Activated CD4-positive, alpha-beta T cell treated with anti-CD3 and anti-CD28 coated beads, Interleukin-2, amount 50 U/mL, for 1 hour (primary cell): ENCODE measurements around the gene SNAPIN.

Experiments used
- DNase-seq: peaks from one replicate; pipeline ENCODE4 v3.0.0-alpha.2; 2020

SNAPIN gene, protein sequence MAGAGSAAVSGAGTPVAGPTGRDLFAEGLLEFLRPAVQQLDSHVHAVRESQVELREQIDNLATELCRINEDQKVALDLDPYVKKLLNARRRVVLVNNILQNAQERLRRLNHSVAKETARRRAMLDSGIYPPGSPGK

GRCh38 chr1:153658400-153659174, at the start of gene SNAPIN:
Gene SNAPIN, plus strand, starts transcription at chr1:153658703. Its CDS starts 41 bp downstream, at chr1:153658744.
- DNase-seq: peak; percentile 87

DNA sequence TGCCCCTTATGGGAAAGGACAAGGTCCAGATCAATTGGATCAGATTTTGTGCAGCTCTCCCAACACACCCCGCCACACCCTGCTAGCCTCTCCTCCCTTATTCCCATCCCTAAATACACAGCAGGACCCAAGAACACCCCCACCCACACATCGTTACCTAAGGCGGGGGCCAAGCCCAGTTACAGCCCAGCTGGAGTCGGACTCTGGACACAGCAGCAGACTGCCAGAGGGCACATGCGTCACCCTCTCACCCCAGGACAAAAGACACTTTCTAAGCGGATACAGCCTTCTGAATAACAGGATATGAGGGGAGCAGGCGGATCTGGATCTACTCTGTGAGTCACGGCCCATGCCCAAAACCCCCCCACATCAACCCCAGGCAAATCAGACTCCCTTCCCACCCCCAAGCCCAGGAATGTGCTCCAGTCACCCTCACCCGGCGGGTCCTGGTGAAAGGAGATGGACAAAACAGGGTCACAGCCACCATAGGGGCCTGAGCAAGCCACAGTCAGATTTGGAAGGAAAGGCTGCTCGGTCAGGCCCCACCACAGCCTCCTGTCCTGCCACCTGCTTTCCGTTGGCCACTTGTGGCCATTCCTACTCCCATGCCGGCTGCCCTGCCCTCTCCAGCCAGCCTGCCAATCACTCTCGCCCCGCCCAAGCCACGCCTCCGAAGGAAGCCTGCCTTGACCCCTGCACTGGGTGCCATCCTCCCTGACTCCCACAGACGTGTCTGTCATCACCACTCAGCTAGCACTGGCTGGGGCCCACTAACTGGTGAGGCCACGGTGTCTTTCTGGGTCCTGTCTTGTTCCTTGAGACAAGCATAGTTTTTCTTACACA, 49.5 kb upstream of the SNAPIN start:
- DNase-seq: peak; percentile 13

DNA sequence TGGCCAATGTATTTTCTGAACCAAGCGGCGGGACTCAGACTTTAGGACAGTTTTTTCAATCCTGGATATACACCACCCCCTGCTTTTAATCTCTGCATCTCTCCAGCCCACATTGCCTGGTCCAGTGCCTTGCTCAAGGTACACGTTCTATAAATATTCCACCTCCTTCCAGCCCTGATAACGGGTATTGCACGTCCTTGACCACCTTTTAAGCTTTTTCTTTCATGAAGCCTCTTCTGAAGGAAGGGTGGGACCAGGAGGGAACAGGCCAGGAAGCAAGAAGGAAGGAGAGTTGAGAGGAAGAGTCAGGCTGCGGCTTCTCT, 49.0 kb upstream of the SNAPIN start:
- no peak for DNase-seq

DNA sequence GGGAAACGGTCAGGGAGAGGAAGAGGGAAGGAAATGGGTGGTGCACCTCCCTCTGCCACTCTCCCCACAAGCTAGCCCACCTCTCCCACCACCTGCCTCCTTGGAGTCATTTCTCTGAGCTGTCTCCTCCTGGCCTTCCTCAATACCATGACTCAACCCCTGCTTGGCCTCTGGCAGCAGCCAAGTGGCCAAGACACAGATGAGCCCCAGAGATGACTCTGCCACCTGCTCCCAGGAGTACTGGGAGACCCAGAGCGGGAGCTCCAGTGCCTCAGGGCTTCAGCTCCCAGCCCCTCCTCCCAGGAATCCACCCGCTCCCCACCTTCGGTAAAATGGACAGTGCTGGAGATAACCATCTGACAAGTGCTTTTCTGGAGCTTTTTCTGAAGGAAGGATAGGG, 48.2 kb upstream of the SNAPIN start:
- DNase-seq: no peak

DNA sequence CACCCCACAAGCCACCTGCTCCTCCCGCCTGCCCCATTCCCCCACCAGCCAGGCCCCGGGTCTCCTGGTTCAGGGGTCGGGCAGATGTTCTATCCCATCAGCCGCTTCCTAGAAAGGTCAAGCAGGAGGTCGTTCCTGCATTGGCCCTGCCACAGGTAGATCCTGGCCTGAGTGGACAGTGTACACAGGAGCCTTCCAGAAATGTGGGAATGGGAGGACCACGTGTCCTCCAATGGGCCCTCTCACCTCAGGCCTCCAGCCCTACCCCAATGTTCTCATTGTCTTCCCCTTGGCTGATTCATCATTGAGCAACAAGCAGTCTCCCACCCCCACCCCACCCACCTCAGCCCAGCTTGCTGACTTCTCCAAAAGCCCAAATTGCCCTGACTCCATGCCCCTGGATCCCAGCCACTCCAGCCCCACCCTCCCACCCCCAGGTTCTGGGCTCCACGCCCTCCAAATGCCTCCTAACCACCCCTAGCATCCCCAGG, 47.6 kb upstream of the SNAPIN start:
- no peak for DNase-seq

DNA sequence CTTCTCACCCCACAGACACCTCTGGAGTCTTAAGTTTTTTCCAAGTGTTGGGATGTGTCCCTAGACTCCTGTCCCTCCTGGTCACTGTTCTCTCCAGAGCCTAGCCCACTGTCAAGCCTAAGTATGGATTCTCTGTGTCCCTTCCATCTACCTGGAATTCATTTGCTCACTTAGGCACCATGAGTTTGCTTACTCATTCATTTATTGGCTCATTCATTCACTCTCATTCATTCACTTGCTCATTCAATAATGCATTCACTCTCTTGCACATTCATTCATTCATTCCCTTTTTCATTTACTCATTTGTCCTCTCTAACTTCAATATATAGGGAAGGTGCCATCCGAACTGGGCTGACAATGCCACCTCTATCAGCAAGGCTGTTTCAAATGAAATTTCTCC, 47.1 kb upstream of the SNAPIN start:
- DNase-seq: no peak

DNA sequence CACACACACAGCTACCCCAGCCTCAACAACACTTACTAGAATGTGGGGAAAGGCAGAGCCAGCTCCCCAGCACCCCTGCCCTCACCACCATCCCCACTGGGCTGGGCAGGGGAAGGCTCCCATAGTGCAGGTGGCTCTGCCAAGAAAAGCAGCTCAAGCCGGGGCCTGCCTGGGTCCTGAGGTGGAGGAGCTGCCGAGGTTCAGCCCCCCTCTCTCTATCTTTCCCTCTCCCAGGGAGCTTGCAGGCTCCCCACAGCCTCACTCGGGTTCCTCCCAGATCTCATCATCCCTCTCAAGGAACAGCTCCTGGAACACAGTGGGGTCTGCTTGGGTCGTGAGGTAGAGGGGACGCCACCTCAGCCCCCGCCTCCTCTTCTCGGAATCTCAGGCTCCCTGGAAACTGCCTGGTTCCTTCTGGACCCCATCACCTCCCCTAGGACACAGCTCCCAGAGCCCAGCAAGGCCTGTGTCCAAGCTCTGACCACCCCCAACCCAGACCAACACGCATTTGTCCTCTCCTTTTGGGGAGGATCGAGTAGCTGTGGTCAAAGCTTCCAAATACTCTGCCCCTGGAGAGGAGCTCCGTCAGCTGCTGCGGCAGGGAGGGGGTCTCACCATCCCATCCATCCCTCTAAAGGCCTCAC, 46.3 kb upstream of the SNAPIN start:
- DNase-seq: no peak

DNA sequence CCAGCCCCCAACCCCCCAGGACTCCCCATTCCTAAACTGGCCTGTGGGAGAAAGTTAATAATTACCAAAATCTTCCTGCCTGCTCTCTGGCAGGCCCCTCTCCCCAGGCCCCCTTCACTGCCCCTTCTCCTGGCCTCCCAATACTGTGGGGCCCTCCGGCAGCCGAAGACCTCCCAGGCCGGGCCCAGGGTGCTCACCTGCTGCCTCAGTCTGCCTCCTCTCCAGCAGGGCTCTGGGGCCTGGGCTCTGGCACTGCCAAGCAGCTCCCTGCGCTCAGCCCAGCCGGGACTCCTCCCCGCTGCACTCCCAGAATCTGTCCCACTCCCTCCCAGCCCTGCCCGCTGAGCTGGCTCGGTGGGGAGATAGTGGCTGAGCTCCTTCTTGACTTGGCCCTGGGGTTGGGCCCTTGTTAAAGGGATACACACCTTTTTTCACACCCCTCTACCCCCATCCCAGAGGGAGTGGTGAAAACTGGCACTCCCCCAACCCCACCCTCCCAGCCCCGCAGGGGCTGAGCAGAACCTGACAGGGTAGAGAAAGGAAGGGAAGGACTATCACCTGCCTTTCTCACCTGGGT, 45.7 kb upstream of the SNAPIN start, which contains the start of gene S100A16:
Gene S100A16, minus strand, starts transcription at position 383 of the 577 bp plus-strand sequence. CDS start 4,986 bp downstream, outside the sequence.
- no peak for DNase-seq

DNA sequence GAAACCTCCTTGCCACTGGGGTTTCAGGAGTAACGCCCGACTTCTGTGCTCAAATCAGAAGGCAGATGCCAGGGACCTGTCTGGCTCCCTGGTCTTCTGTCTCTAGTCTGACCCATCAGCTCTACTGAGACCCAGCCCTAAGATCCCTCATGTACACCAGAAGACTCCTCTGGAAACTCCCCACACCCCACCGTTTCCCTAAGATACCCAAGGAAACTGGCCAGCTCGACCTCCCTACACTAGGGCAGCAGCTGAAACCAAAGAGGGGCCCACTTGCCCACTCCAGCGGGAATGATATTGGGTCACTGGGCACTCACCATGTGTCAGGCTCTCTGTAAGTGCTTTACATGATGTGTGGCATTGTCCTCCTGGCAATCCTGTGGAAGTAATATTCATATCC, 45.1 kb upstream of the SNAPIN start:
- no peak for DNase-seq

- DNase-seq: no peak
Measured at GRCh38 chr1:153614189-153614900, 44.2 kb upstream of the SNAPIN start.

GRCh38 chr1:153614906-153615305, 43.6 kb upstream of the SNAPIN start:
- no peak for DNase-seq

DNA sequence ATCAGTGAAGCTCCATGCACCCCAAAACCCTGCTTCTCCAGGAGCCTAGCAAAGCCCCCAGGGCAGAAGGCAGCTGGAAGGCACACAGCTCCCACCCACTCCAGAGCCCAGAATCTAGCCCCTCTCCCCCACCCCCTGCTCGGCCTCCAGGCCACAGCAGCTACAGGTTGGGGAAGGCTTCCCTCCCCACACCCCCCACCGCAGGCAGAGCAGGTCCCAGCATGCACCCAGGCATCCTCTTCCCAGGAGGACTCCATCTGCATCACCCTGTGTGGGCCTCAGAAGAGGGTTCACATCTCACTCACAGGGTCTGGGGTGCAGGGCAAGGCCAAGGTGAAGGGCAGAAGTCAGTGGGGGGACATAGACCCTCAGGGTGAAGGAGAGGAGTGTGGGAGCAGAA, 43.1 kb upstream of the SNAPIN start:
- no peak for DNase-seq

- DNase-seq: no peak
Measured at GRCh38 chr1:153616144-153616916, 42.2 kb upstream of the SNAPIN start, which contains the start of gene S100A14. Gene S100A14, minus strand, starts transcription at chr1:153616325. Its CDS starts 467 bp downstream, at chr1:153615858.

GRCh38 chr1:153616917-153617311, 41.6 kb upstream of the SNAPIN start:
- DNase-seq: no peak

DNA sequence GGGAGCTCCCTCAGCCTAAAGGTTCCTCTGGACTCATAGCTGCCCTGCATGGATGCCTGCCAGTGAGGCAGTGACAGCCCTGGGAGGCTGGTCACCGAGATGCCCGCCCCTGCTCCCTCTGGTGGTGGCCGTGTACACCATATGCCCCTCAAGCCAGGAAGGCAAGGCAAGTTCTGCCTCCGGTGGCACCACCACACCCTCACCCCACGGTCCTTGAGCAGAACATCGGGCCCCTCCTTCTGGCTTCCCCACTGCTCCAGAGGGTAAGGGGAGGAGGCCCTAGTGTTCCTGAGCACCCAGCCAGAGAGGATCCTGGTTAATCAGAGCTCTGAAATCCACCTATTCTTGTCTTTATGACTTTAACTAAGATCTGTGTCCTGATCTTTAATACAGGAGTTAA, 40.8 kb upstream of the SNAPIN start:
- peak; percentile 59 for DNase-seq

- DNase-seq: no peak
Measured at GRCh38 chr1:153619171-153619570, 39.3 kb upstream of the SNAPIN start.

DNA sequence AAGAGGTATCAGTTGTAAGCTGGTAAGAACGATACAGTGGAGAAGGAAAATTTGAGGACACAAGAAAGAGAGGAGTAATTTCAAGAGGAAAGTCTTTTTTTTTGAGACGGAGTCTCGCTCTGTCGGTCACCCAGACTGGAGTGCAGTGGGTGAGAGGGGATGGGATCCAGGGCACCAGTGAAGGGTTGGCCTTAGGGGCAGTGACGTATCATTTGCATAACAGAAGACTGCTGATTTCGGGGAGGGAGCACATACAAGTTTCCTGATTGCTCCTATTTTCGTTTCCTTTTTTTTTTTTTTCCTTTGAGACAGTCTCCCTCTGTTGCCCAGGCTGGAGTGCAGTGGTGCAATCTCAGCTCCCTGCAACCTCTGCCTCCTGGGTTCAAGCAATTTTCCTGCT, 35.4 kb upstream of the SNAPIN start:
- no peak for DNase-seq

DNA sequence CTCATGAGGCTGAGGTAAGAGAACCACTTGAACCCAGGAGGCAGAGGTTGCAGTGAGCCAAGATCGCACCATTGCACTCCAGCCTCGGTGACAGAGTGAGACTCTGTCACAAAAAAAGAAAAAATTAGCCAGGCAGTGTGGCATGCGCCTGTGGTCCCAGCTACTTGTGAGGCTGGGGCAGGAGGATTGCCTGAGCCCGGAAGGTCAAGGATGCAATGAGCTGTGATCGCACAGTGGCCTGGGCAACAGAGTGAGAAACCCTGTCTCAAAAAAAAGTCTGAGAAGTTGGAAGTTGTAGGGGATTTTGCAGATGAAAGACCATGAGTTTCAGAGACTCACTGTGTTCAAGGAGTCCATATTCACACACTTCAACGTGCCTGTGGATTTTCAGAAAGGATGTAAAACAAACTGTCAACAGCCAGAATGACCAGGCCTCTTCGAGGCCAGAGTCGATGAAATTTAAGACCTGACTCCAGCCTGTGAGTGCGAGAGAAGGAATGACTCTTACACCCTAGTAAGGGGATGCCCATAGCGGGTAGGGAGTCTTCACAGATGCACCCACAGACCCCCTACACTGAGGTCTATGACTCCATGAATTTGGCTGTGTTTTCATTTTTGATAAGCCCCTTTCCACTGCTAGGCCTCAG, 33.4 kb upstream of the SNAPIN start:
- no peak for DNase-seq

DNA sequence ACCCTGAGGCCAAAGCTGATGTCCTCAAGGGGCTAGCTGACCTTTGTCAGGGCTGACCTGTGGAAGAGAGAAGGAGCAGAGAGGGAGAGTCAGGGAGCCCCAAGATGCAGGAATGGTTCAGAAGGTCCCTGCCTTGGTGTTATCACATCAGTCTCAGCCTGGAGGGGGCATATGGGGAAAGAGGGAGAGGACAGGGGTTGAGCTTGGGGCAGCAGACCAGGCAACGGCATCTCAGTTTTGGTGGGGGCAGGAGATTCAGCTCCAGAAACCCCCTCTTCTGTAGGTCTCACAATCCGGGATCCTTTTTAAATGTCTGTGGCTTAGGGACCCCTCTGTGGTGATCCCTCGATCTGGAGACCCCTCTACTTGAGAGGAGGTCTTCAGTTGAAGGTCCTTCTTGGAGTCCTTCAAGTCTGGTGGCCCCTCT, 32.0 kb upstream of the SNAPIN start:
- DNase-seq: no peak

DNA sequence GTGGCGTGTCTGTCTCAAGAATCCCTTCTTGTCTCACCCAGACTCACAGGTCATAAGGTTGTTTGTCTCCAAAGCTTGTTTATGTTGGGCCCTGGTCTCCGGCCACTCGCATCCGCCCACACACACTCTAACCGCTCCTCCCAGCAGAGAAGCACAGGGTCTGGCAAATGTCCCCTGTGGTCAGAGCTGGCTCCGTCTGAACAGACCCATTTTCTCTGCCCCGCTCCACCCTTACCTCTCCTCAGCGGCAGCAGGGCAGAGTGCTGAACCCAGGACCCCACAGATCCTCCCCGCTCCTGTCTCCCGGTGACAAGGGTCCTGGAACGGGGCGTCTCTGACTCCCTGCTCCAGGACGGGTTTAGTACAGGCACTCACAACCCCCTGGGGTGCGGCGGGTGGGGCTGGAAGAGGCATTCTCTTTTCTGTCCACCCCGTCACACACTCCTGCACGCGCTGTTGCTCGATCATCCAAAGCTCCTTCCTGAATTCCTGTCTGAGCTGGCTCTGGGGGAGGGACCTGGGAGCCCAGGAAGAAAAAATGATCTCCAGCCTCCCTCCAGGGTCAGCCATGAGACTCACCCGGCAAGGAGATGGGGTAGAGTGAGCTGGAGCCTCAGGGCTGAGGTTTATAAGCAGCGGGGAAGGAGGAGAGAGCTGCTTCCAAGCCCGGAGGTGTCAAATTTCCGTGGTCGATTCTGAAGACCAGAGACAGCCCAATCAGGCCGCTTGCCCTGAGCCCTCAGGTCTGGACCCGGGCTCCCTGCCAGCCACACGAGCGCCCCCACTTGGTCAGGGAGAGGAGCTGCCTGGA, 31.4 kb upstream of the SNAPIN start, which contains the start of gene S100A13:
Gene S100A13, minus strand, starts transcription at position 602 of the 811 bp plus-strand sequence. CDS start 1,033 bp downstream, outside the sequence.
- DNase-seq: no peak
